Erythroblast (primary cell): ENCODE data around the gene RBMY1F.
"Not testable (repeated sequence)": the region's sequence is repeated elsewhere in the genome, so short reads cannot be mapped to it uniquely, and the experiment has no call there.

Experiments used
- GATA1 ChIP-seq: IDR thresholded peaks from 2 replicates; pipeline ENCODE4 v1.6.1; 2011; ENCODE audit warnings: low read depth, mild to moderate bottlenecking, control low read depth, low read length, moderate library complexity
- POLR2A ChIP-seq: IDR thresholded peaks from 2 replicates; pipeline ENCODE4 v1.6.1; 2011; ENCODE audit warnings: mild to moderate bottlenecking, low read length

DNA sequence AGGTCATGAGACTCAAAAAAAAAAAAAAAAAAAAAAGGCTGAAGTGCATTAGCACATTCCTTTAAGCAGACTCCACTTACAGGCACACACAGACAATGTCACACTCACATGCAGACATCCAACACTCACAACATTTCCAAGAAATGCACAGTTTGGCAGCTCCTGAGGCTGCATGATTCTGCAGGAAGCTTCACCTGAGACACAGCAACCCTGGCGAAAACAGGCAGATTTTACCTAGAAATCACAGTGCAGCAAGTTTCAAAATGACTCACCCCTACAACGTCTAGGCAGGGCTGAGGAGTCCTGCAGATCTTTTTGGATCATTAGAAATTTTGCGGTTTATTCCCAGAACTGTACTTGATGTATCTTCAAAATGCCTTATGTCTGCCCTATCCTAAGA is 48.0 kb downstream of the RBMY1F start:
- not testable (repeated sequence) for TF ChIP-seq POLR2A, GATA1
